Measurements from ENCODE around the gene LMAN1L. TPM values are rescaled to one million over a fixed set of nuclear protein-coding genes. Genes with fewer than 3 reads are reported as not detected.

The LMAN1L gene
- polyA plus RNA-seq, 1 donor (not counting 4 experiments of a cell fraction or from before 2014, with no cell fraction given) = not detected

DNA sequence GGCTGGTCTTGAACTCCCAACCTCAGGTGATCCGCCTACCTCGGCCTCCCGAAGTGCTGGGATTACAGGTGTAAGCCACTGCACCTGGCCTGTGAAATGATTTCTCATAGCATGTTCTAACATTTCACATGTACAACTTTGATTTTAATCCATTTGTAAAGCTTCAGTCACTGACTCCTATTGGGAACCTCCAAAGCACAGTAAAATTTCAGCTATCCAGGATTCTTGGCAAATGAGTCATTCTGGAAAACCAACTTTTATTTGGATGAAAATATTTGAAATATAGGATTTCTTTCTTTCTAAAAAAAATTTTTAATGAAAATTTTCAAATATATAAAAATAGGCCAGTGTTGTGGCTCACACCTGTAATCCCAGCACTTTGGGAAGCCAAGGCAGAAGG lies 2.7 kb upstream of the LMAN1L start:
- Histone ChIP-seq H3K79me2 (ENCODE audit: control insufficient read depth, insufficient read depth, low read length) (no peaks in the 10 kb centered on the region), H3K4me2 (ENCODE audit: control insufficient read depth, extremely low read depth, insufficient read depth, low read depth, low read length) (no peak overlapping the region), H3K9me1 (ENCODE audit: control insufficient read depth, extremely low read depth, insufficient read depth, low read length) (no peaks in the 10 kb centered on the region), H3K36me3 (ENCODE audit: control insufficient read depth in 2 of 2, extremely low read depth in 1 of 2, insufficient read depth in 2 of 2, low read length in 2 of 2) (no peaks in the 10 kb centered on the region), H2AFZ (ENCODE audit: control insufficient read depth, low read length) (no peak overlapping the region), H3K9me3 (ENCODE audit: control insufficient read depth, low read depth, low read length) (no peaks in the 10 kb centered on the region), H3K9ac (ENCODE audit: control insufficient read depth, extremely low read depth, insufficient read depth, low read length) (no peak overlapping the region), H3K4me3 (ENCODE audit: control insufficient read depth in 2 of 3, extremely low read depth in 1 of 3, insufficient read depth in 2 of 3, low read depth in 1 of 3, low read length in 3 of 3) (no peak overlapping the region), H3K27me3 (ENCODE audit: control insufficient read depth, extremely low read depth, insufficient read depth, low read length) (no peaks in the 10 kb centered on the region), H4K20me1 (ENCODE audit: control insufficient read depth, extremely low read depth, insufficient read depth, low read length) (peaks cover 3% of the 10 kb centered on the region), H3K27ac (ENCODE audit: control insufficient read depth, insufficient read depth, low read length) (no peak overlapping the region), H3K4me1 (ENCODE audit: control insufficient read depth, extremely low read depth, insufficient read depth, low read length) (peaks cover 7% of the 10 kb centered on the region)
- DNase-seq (ENCODE audit: low read depth, low spot score) (no peak), FAIRE-seq (no peak)
- dilution Hi-C loops (cut with MboI; ENCODE audit: extremely low pct_ligation_motif_present, low sequenced_read_pairs) = no loop called here
- TF ChIP-seq CTCF (optimal IDR thresholded peaks at IDR 0.05 in 1 of 3, IDR thresholded peaks at IDR 0.05 in 1 of 3, conservative IDR thresholded peaks at IDR 0.05 in 1 of 3; ENCODE audit: extremely low read depth in 1 of 3, insufficient read depth in 2 of 3, low read length in 3 of 3) = no peak
- TF ChIP-seq EZH2 (IDR thresholded peaks at IDR 0.05; ENCODE audit: low read length) = no peak

GRCh38 chr15:74815121-74815934 lies 2.7 kb downstream of the LMAN1L start:
- H3K9me1 ChIP-seq (ENCODE audit: control insufficient read depth, extremely low read depth, insufficient read depth, low read length) = no peaks in the 10 kb centered on the region
- FAIRE-seq = no peak
- no peak for DNase-seq (ENCODE audit: low read depth, low spot score)
- H3K27me3 ChIP-seq (ENCODE audit: control insufficient read depth, extremely low read depth, insufficient read depth, low read length) = no peaks in the 10 kb centered on the region
- dilution Hi-C loops (cut with MboI; ENCODE audit: extremely low pct_ligation_motif_present, low sequenced_read_pairs) = no loop called here
- H3K79me2 ChIP-seq (ENCODE audit: control insufficient read depth, insufficient read depth, low read length) = no peaks in the 10 kb centered on the region
- no peak overlapping the region for H3K27ac ChIP-seq (ENCODE audit: control insufficient read depth, insufficient read depth, low read length)
- H4K20me1 ChIP-seq (ENCODE audit: control insufficient read depth, extremely low read depth, insufficient read depth, low read length) = peaks cover 4% of the 10 kb centered on the region
- H3K4me1 ChIP-seq (ENCODE audit: control insufficient read depth, extremely low read depth, insufficient read depth, low read length) = peaks cover 19% of the 10 kb centered on the region
- no peaks in the 10 kb centered on the region for H3K36me3 ChIP-seq (ENCODE audit: control insufficient read depth in 2 of 2, extremely low read depth in 1 of 2, insufficient read depth in 2 of 2, low read length in 2 of 2)
- TF ChIP-seq CTCF (optimal IDR thresholded peaks at IDR 0.05 in 1 of 3, IDR thresholded peaks at IDR 0.05 in 1 of 3, conservative IDR thresholded peaks at IDR 0.05 in 1 of 3; ENCODE audit: extremely low read depth in 1 of 3, insufficient read depth in 2 of 3, low read length in 3 of 3) = no peak
- no peak for TF ChIP-seq EZH2 (IDR thresholded peaks at IDR 0.05; ENCODE audit: low read length)
- H3K4me2 ChIP-seq (ENCODE audit: control insufficient read depth, extremely low read depth, insufficient read depth, low read depth, low read length) = no peak overlapping the region
- no peak overlapping the region for H3K4me3 ChIP-seq (ENCODE audit: control insufficient read depth in 2 of 3, extremely low read depth in 1 of 3, insufficient read depth in 2 of 3, low read depth in 1 of 3, low read length in 3 of 3)
- no peaks in the 10 kb centered on the region for H3K9me3 ChIP-seq (ENCODE audit: control insufficient read depth, low read depth, low read length)
- no peak overlapping the region for H2AFZ ChIP-seq (ENCODE audit: control insufficient read depth, low read length)
- H3K9ac ChIP-seq (ENCODE audit: control insufficient read depth, extremely low read depth, insufficient read depth, low read length) = no peak overlapping the region
